Measurements from ENCODE around the gene ARSG.

DNA sequence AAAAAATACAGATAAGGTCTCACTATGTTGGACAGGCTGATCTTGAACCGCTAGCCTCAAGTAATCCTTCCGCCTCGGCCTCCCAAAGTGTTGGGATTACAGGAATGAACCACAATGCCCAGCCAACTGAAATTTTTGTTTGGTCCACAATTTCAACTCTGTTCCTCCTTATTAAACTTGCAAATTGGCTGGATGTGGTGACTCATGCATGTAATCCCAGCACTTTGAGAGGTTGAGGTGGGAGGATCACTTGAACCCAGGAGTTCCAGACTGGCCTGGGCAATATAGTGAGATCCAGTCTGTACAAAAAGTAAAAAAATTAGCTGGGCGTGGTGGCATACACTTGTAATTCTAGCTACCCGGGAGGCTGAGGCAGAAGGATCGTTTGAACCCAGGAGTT lies 13.4 kb downstream of the ARSG start:
- TF ChIP-seq ZNF431 (CRISPR knock-in tag; IDR thresholded peaks at IDR 0.05) (no peak), SRSF1 (IDR thresholded peaks at IDR 0.05; ENCODE audit: low read depth, low read length) (no peak), ARNT (IDR thresholded peaks at IDR 0.05) (no peak), RBM34 (IDR thresholded peaks at IDR 0.05; ENCODE audit: borderline replicate concordance, insufficient read depth, low read length) (no peak), TCF3 (CRISPR knock-in tag; IDR thresholded peaks at IDR 0.05) (no peak), CSDE1 (IDR thresholded peaks at IDR 0.05) (no peak), NFATC3 (IDR thresholded peaks at IDR 0.05) (no peak)
- TF ChIP-seq, protein P1, sequence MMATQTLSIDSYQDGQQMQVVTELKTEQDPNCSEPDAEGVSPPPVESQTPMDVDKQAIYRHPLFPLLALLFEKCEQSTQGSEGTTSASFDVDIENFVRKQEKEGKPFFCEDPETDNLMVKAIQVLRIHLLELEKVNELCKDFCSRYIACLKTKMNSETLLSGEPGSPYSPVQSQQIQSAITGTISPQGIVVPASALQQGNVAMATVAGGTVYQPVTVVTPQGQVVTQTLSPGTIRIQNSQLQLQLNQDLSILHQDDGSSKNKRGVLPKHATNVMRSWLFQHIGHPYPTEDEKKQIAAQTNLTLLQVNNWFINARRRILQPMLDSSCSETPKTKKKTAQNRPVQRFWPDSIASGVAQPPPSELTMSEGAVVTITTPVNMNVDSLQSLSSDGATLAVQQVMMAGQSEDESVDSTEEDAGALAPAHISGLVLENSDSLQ (IDR thresholded peaks at IDR 0.05) = no peak
- TF ChIP-seq, protein P2, sequence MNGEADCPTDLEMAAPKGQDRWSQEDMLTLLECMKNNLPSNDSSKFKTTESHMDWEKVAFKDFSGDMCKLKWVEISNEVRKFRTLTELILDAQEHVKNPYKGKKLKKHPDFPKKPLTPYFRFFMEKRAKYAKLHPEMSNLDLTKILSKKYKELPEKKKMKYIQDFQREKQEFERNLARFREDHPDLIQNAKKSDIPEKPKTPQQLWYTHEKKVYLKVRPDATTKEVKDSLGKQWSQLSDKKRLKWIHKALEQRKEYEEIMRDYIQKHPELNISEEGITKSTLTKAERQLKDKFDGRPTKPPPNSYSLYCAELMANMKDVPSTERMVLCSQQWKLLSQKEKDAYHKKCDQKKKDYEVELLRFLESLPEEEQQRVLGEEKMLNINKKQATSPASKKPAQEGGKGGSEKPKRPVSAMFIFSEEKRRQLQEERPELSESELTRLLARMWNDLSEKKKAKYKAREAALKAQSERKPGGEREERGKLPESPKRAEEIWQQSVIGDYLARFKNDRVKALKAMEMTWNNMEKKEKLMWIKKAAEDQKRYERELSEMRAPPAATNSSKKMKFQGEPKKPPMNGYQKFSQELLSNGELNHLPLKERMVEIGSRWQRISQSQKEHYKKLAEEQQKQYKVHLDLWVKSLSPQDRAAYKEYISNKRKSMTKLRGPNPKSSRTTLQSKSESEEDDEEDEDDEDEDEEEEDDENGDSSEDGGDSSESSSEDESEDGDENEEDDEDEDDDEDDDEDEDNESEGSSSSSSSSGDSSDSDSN (IDR thresholded peaks at IDR 0.05; ENCODE audit: borderline replicate concordance in 1 of 2, low read depth in 2 of 2, low read length in 2 of 2) = no peak
